GM10266 (cell line): ENCODE measurements around the gene MEA1.
"Not testable (repeated sequence)": the region's sequence is repeated elsewhere in the genome, so short reads cannot be mapped to it uniquely, and the experiment has no call there.

Experiments
- DNase-seq: peaks from one replicate; pipeline ENCODE4 v3.0.0; 2012; ENCODE audit errors: extremely low spot score
- TF ChIP-seq, protein P1 (sequence below): IDR thresholded peaks from 2 replicates; pipeline ENCODE4 v1.5.1; 2012; ENCODE audit warnings: mild to moderate bottlenecking, low read depth; ENCODE audit not compliant: control insufficient read depth, insufficient read depth; ENCODE audit errors: missing control alignments

The MEA1 gene

DNA sequence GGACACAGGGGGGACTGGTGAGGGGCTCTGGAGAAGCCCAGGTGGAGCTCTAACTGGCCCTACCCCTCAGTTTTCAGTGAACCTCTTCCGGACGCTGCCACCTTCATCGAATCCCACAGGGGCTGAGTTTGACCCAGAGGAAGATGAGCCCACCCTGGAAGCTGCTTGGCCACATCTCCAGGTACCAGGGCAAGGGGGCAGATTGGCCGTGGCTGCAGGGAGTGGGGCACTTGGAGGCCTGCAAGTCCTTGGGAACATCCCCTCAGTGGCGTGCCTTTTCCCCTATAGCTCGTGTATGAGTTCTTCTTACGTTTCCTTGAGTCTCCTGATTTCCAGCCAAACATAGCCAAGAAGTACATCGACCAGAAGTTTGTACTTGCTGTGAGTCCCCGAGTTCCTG lies 6.6 kb downstream of the MEA1 start:
- TF ChIP-seq, protein P1, sequence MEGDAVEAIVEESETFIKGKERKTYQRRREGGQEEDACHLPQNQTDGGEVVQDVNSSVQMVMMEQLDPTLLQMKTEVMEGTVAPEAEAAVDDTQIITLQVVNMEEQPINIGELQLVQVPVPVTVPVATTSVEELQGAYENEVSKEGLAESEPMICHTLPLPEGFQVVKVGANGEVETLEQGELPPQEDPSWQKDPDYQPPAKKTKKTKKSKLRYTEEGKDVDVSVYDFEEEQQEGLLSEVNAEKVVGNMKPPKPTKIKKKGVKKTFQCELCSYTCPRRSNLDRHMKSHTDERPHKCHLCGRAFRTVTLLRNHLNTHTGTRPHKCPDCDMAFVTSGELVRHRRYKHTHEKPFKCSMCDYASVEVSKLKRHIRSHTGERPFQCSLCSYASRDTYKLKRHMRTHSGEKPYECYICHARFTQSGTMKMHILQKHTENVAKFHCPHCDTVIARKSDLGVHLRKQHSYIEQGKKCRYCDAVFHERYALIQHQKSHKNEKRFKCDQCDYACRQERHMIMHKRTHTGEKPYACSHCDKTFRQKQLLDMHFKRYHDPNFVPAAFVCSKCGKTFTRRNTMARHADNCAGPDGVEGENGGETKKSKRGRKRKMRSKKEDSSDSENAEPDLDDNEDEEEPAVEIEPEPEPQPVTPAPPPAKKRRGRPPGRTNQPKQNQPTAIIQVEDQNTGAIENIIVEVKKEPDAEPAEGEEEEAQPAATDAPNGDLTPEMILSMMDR, result no peak
- no peak for DNase-seq

DNA sequence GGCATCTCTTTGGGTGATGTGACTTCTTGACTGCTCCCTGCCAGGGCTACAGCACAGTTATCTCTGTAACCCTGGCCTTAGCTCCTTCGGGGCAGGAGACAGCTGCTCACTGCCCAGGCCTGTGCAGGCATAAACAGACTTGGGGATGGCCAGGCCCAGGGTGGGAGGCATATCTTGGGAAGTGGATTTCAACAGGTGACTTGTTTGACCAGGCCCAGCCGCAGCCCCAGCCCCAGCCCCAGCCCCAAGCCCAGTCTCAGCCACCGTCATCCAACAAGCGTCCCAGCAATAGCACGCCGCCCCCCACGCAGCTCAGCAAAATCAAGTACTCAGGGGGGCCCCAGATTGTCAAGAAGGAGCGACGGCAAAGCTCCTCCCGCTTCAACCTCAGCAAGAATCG lies 7.5 kb downstream of the MEA1 start:
- no peak for DNase-seq
- TF ChIP-seq, protein P1, result no peak

DNA sequence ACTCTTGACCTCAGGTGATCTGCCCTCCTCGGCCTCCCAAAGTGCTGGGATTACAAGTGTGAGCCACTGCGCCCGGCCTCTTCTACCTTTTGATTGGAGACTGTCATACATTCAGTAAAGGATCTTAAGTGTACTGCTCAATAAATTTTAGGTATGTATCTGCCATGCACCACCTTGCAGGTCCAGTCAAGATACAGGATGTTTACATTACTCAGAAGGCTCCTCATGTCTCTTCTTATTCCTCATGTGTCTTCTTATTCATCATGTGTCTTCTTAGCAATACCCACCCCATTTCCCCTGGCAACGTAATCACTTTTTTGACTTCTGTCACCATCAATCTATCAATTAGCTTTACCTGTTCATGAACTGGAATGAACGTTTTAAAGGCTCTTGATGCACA lies 7.9 kb downstream of the MEA1 start:
- DNase-seq, result no peak
- TF ChIP-seq, protein P1, result no peak

GRCh38 chr6:43001843-43002242 lies 11.9 kb downstream of the MEA1 start:
- TF ChIP-seq, protein P1, result no peak
- no peak for DNase-seq

DNA sequence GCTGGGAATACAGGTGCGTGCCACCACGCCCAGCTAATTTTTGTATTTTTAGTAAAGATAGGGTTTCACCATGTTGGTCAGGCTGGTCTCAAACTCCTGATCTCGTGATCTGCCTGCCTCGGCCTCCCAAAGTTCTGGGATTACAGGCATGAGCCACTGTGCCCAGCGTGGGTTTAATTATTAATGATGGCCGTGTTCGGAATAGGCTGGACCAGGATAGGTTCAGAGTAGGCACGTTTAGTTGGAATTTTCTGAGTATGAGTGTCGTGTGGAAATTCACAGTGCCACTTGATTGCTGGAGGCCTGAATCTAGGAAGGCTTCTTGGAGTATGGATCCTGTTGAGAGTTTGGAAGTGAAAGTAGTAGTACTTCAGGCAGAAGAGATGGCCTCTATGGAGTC lies 15.5 kb downstream of the MEA1 start:
- DNase-seq, result not testable (repeated sequence)

DNA sequence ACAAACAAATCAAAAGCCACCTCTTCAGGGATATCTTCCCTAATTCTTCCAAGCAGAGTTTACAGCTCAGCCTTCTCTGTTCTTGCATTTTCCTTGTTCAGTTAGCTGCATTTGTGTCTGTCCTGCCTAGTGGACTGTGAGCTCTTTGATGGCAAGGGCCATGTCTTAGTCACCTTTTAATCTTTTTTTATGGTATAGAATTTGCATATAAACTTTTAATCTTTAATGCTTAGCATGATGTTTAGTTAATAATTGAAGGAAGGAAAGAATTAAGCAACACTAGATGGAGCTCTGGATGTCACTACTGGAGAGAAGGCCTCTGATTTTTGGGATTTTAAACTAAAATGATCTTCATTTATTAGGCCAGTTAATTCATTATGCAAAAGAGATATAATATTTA lies 17.2 kb downstream of the MEA1 start:
- TF ChIP-seq, protein P1, result no peak
- no peak for DNase-seq

DNA sequence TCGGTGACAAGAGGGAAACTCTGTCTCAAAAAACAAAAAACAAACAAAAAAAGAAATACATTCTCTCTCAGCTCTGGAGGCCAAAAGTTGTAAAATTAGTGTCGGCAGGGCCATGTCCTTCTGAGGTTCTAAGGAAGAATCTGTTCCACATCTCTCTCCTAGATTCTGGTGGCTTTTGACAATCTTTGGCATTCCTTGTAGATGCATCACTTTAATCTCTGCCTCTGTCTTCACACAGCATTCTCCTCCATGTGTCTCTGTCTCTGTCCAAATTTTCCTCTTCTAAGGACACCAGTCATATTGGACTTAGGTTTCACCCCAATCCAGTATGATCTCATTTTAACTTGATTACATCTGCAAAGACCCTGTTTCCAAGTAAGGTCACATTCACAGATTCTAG lies 20.3 kb downstream of the MEA1 start:
- TF ChIP-seq, protein P1, result no peak
- DNase-seq, result no peak

DNA sequence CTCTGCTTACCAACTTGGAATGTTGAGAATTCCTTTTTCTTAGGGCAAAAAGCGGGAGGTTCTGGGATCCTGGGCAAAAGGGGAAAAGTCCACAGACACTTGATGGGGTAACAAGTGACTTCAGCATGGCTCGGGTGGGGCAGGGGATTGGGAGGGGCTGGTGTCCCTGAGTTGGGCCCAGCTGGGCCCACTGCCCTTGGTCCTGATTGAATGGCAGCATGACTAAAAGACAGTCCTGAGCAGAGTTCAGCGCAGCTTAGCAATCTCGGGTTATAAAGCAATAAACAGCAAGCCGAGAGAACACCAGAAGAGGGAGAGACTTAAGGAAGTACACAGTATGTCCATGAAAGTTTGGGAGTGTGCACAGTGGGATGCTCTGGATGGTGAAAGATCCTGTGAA lies 23.8 kb downstream of the MEA1 start:
- TF ChIP-seq, protein P1, result no peak
- DNase-seq, result no peak
